Subcutaneous abdominal adipose tissue (tissue), 5 donors: Measurements from ENCODE around the gene CST4.
"Not testable (repeated sequence)": the region's sequence is repeated elsewhere in the genome, so short reads cannot be mapped to it uniquely, and the experiment has no call there.

Source experiments
- H3K27ac ChIP-seq: one replicate; pipeline ENCODE4 v1.7.0; 2013; ENCODE audit warnings: low read depth, mild to moderate bottlenecking, inconsistent platforms, low read length, moderate library complexity
- H3K27me3 ChIP-seq, 5 donors: one replicate each; pipeline ENCODE4 v1.7.0; 2013; ENCODE audit warnings: low read length in 5 of 5, inconsistent platforms in 1 of 5; ENCODE audit not compliant: control insufficient read depth in 5 of 5, insufficient read depth in 4 of 5
- H3K36me3 ChIP-seq, 5 donors: one replicate each; pipeline ENCODE4 v1.7.0; 2013; ENCODE audit warnings: low read length in 5 of 5; ENCODE audit not compliant: control insufficient read depth in 5 of 5, insufficient read depth in 5 of 5
- H3K4me1 ChIP-seq, 5 donors: one replicate each; pipeline ENCODE4 v1.7.0; 2013; ENCODE audit warnings: low read length in 5 of 5, mild to moderate bottlenecking in 3 of 5, moderate library complexity in 1 of 5; ENCODE audit not compliant: control insufficient read depth in 5 of 5, insufficient read depth in 5 of 5
- H3K4me3 ChIP-seq, 5 donors: one replicate each; pipeline ENCODE4 v1.7.0; 2013; ENCODE audit warnings: low read length in 5 of 5, low read depth in 1 of 5
- H3K9ac ChIP-seq, 5 donors: one replicate each; pipeline ENCODE4 v1.7.0; 2013; ENCODE audit warnings: low read length in 5 of 5, mild to moderate bottlenecking in 4 of 5, moderate library complexity in 3 of 5
- H3K9me3 ChIP-seq, 5 donors: one replicate each; pipeline ENCODE4 v1.7.0; 2013; ENCODE audit warnings: low read length in 5 of 5; ENCODE audit not compliant: control insufficient read depth in 5 of 5
- donor health status: healthy.
- donor health status: healthy.
- donor health status: healthy.
- donor health status: healthy.
- donor health status: healthy.

CST4 gene

GRCh38 chr20:23688684-23689398 lies at the start of gene CST4:
Gene CST4 (minus strand): TSS chr20:23689038. CDS start chr20:23688969, 69 bp downstream.
- not testable (repeated sequence) for H3K27me3 ChIP-seq, H3K9ac ChIP-seq, H3K27ac ChIP-seq, H3K36me3 ChIP-seq, H3K9me3 ChIP-seq, H3K4me3 ChIP-seq
- peaks cover 0 to 21% (median 11%) of the 10 kb centered on the region in 5 donors for H3K4me1 ChIP-seq

- H3K36me3 ChIP-seq, H3K4me3 ChIP-seq, H3K27ac ChIP-seq, H3K27me3 ChIP-seq, H3K9me3 ChIP-seq, H3K4me1 ChIP-seq, H3K9ac ChIP-seq: not testable (repeated sequence)
Observed at GRCh38 chr20:23735391-23735790, 46.6 kb upstream of the CST4 start.

- not testable (repeated sequence) for H3K27me3 ChIP-seq, H3K9ac ChIP-seq, H3K27ac ChIP-seq, H3K4me3 ChIP-seq, H3K36me3 ChIP-seq, H3K4me1 ChIP-seq, H3K9me3 ChIP-seq
Observed at GRCh38 chr20:23734949-23735348, 46.1 kb upstream of the CST4 start.

GRCh38 chr20:23734440-23734839 lies 45.6 kb upstream of the CST4 start:
- not testable (repeated sequence) for H3K4me3 ChIP-seq, H3K4me1 ChIP-seq, H3K27me3 ChIP-seq, H3K27ac ChIP-seq, H3K9ac ChIP-seq, H3K9me3 ChIP-seq, H3K36me3 ChIP-seq

- Histone ChIP-seq H3K36me3 (no peaks in the 10 kb centered on the region), H3K4me3 (no peak overlapping the region), H3K27ac (no peak overlapping the region)
Observed at GRCh38 chr20:23727016-23727415, 38.2 kb upstream of the CST4 start.

GRCh38 chr20:23725102-23725501 lies 36.3 kb upstream of the CST4 start:
- H3K4me1 ChIP-seq, result peaks cover 0 to 17% (median 0%) of the 10 kb centered on the region in 5 donors

More at GRCh38 chr20:23727016-23727415, 38.2 kb upstream of the CST4 start:
- H3K9me3 ChIP-seq, result no peaks in the 10 kb centered on the region
- H3K27me3 ChIP-seq, result no peaks in the 10 kb centered on the region
- H3K9ac ChIP-seq, result no peak overlapping the region
- H3K4me1 ChIP-seq, result peaks cover 0 to 13% (median 0%) of the 10 kb centered on the region in 5 donors

GRCh38 chr20:23723659-23724307 lies 34.9 kb upstream of the CST4 start:
- not testable (repeated sequence) for H3K27ac ChIP-seq, H3K9me3 ChIP-seq, H3K36me3 ChIP-seq, H3K27me3 ChIP-seq, H3K4me3 ChIP-seq, H3K9ac ChIP-seq
- peaks cover 0 to 17% (median 0%) of the 10 kb centered on the region in 5 donors for H3K4me1 ChIP-seq

More at GRCh38 chr20:23725102-23725501, 36.3 kb upstream of the CST4 start:
- no peak overlapping the region for H3K9ac ChIP-seq
- H3K36me3 ChIP-seq, result no peaks in the 10 kb centered on the region
- no peaks in the 10 kb centered on the region for H3K27me3 ChIP-seq
- no peaks in the 10 kb centered on the region for H3K9me3 ChIP-seq
- no peak overlapping the region for H3K27ac ChIP-seq
- no peak overlapping the region for H3K4me3 ChIP-seq

GRCh38 chr20:23722851-23723250 lies 34.0 kb upstream of the CST4 start:
- H3K27ac ChIP-seq, H3K4me3 ChIP-seq, H3K9me3 ChIP-seq, H3K9ac ChIP-seq, H3K36me3 ChIP-seq, H3K27me3 ChIP-seq: not testable (repeated sequence)
- H3K4me1 ChIP-seq, result peaks cover 0 to 17% (median 0%) of the 10 kb centered on the region in 5 donors

GRCh38 chr20:23721962-23722361 lies 33.1 kb upstream of the CST4 start:
- no peaks in the 10 kb centered on the region for H3K36me3 ChIP-seq
- H3K4me1 ChIP-seq, result peaks cover 0 to 17% (median 0%) of the 10 kb centered on the region in 5 donors
- H3K27ac ChIP-seq, result no peak overlapping the region
- no peaks in the 10 kb centered on the region for H3K9me3 ChIP-seq
- no peak overlapping the region for H3K4me3 ChIP-seq
- no peak overlapping the region for H3K9ac ChIP-seq
- no peaks in the 10 kb centered on the region for H3K27me3 ChIP-seq

- H3K27me3 ChIP-seq, H3K9me3 ChIP-seq, H3K9ac ChIP-seq, H3K36me3 ChIP-seq, H3K4me3 ChIP-seq, H3K27ac ChIP-seq: not testable (repeated sequence)
- H3K4me1 ChIP-seq, result peaks cover 0 to 17% (median 0%) of the 10 kb centered on the region in 5 donors
Observed at GRCh38 chr20:23719351-23719750, 30.5 kb upstream of the CST4 start.
